ENCODE data around the gene EBF3.

DNA sequence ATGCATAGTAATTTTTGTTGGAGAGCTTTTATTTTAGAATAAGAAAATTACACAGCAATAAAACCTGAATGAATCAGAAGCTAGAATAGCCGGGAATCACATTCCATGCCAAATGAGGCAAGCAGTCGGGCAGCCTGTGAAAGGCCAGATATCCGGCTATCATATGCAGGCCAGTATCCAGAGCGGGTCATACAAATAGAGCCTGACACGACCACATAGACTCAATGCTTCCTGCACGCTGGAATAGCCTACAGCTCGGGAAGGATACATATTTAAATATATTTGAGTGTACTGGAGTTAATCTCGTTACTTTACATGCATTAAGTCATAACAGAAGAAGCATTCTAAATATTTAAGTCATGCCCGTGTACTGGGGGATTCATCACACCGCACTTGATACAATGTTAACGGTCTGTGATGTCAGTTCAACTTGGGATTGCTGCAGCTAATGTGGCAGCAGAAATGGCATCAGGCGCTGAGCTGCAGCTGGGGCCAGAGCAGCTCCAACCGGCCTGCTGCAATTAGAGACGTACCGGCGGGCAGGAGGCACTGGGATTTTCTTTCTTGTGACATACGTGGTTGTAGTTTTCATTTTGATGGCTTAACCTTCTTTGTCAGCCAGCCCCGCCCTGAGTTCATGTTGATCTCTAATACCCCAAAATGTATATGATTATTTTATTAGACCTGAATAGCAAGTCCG is 112.0 kb downstream of the EBF3 start:
- TF ChIP-seq, protein P1, sequence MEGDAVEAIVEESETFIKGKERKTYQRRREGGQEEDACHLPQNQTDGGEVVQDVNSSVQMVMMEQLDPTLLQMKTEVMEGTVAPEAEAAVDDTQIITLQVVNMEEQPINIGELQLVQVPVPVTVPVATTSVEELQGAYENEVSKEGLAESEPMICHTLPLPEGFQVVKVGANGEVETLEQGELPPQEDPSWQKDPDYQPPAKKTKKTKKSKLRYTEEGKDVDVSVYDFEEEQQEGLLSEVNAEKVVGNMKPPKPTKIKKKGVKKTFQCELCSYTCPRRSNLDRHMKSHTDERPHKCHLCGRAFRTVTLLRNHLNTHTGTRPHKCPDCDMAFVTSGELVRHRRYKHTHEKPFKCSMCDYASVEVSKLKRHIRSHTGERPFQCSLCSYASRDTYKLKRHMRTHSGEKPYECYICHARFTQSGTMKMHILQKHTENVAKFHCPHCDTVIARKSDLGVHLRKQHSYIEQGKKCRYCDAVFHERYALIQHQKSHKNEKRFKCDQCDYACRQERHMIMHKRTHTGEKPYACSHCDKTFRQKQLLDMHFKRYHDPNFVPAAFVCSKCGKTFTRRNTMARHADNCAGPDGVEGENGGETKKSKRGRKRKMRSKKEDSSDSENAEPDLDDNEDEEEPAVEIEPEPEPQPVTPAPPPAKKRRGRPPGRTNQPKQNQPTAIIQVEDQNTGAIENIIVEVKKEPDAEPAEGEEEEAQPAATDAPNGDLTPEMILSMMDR (IDR thresholded peaks at IDR 0.05), result no peak
- no peak for TF ChIP-seq POLR2A (IDR thresholded peaks at IDR 0.05)

All from Peyer's patch (tissue), 4 donors.